Bronchial epithelial cell (primary cell): Measurements from ENCODE around the gene MED12L. TPM values are rescaled to one million over a fixed set of nuclear protein-coding genes. Genes with fewer than 3 reads are reported as not detected.

Experiments used
- DNase-seq: peaks from one replicate; pipeline ENCODE4 v3.0.0-alpha.2; 2010; ENCODE audit warnings: low read depth
- FAIRE-seq: peaks from 2 replicates; lab custom pipeline; 2011; peaks lifted over from hg19 to GRCh38; lab: Jason Lieb, UNC
- H3K27me3 ChIP-seq: 2 replicates; pipeline ENCODE4 v1.5.1; 2011; ENCODE audit warnings: low read length; ENCODE audit not compliant: control insufficient read depth, insufficient read depth
- H3K36me3 ChIP-seq: 2 replicates; pipeline ENCODE4 v1.5.1; 2011; ENCODE audit warnings: low read length; ENCODE audit not compliant: control insufficient read depth, insufficient read depth
- H3K4me3 ChIP-seq: 2 replicates; pipeline ENCODE4 v1.5.1; 2011; ENCODE audit warnings: mild to moderate bottlenecking, low read depth, low read length, control low read depth
- CTCF ChIP-seq: IDR thresholded peaks from 2 replicates; pipeline ENCODE4 v1.5.1; 2011; ENCODE audit warnings: mild to moderate bottlenecking, moderate library complexity, low read length, control low read depth, inconsistent platforms; ENCODE audit not compliant: insufficient read depth, severe bottlenecking
- total RNA-seq: library from RNA; depleted of rRNA; stranded (reverse); fragments of >200 nt; gene quantifications from 2 replicates; pipeline ENCODE4 v1.2.1, GENCODE V29; 2014

The MED12L gene
- total RNA-seq, 1 donor from 2014 or later = 0.26 TPM

- no peak for TF ChIP-seq CTCF
- no peak for DNase-seq
- no peak for FAIRE-seq
- H3K36me3 ChIP-seq = no peaks in the 10 kb centered on the region
- H3K4me3 ChIP-seq = no peak overlapping the region
- H3K27me3 ChIP-seq = no peaks in the 10 kb centered on the region
These were observed 105.6 kb downstream of the MED12L start for GRCh38 chr3:151191095-151191494.

DNA sequence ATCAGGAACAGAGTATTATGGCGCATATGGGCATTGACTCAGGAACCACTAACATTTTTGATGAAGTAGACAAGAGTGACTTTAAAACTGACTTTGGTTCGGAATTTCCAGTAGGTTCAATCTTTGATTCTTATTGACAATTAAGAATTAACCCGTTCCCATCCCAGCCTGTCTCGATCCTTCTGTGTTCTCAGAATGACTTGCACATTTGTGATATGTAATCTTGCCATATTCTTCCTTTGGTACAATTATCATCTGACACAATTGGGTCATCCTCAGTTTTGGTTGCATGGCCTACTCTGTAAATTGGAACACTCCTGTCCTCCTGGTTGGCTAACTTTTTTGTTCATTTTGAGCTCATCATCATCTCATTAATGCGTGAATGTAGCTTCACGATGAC, 107.1 kb downstream of the MED12L start:
- Histone ChIP-seq H3K27me3 (no peaks in the 10 kb centered on the region), H3K4me3 (no peak overlapping the region), H3K36me3 (no peaks in the 10 kb centered on the region)
- no peak for DNase-seq
- no peak for FAIRE-seq
- no peak for TF ChIP-seq CTCF

DNA sequence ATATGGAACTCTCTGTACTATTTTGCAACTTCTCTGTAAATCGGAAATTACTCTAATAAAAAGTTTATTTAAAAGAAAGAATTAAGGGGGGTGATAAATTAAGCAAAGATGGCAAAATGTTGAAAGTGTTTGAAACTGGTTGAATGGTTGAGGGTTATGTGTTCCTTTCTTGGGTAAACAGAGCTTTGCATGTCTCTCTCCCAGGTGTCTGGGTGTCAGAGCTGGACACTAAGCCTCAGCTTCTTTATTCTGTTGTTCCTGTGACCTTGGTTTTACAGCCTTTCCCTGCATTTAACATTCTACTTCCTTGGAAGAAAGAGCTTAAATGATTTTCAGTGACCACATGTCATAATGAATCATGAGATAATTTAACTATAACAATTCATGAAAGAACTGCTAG, 110.4 kb downstream of the MED12L start:
- no peak for TF ChIP-seq CTCF
- DNase-seq = no peak
- H3K4me3 ChIP-seq = no peak overlapping the region
- no peak for FAIRE-seq
- H3K27me3 ChIP-seq = no peaks in the 10 kb centered on the region
- no peaks in the 10 kb centered on the region for H3K36me3 ChIP-seq

DNA sequence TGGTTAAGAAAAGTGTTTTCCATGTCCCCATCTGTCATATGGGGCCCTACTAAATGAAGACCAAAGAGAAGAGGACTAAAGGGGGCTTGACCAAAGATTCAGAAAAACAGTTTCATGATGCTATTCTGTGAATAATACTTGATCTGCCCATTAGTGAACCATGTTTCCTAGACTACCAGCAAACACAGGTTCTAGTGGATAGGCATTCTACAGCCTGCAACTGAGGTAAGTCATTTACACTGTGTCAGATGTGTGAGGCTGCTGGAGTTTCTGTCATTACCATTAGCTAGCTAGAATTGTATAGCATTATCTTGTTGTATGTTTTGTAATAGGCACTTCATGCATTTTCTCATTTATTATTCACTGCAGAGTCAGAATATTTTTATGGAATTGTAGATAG, 111.0 kb downstream of the MED12L start:
- no peak for FAIRE-seq
- H3K4me3 ChIP-seq = no peak overlapping the region
- TF ChIP-seq CTCF = no peak
- DNase-seq = no peak
- H3K27me3 ChIP-seq = no peaks in the 10 kb centered on the region
- H3K36me3 ChIP-seq = no peaks in the 10 kb centered on the region

DNA sequence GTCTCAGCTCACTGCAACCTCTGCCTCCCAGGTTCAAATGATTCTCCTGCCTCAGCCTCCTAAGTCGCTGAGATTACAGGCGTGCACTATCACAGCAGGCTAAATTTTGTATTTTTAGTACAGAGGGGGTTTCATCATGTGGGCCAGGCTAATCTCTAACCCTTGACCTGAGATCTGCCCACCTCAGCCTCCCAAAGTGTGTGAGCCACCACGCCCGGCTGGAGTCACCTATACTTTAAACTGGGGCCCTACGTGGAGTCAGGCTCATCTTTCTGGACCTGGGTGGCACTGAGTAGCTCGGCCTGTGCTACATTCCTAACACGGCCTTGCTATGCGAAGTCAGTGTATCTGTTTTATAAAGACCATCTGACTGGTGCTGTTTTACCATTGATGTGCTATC, 111.8 kb downstream of the MED12L start:
- DNase-seq = no peak
- no peak for TF ChIP-seq CTCF
- Histone ChIP-seq H3K4me3 (no peak overlapping the region), H3K36me3 (no peaks in the 10 kb centered on the region), H3K27me3 (no peaks in the 10 kb centered on the region)
- no peak for FAIRE-seq

DNA sequence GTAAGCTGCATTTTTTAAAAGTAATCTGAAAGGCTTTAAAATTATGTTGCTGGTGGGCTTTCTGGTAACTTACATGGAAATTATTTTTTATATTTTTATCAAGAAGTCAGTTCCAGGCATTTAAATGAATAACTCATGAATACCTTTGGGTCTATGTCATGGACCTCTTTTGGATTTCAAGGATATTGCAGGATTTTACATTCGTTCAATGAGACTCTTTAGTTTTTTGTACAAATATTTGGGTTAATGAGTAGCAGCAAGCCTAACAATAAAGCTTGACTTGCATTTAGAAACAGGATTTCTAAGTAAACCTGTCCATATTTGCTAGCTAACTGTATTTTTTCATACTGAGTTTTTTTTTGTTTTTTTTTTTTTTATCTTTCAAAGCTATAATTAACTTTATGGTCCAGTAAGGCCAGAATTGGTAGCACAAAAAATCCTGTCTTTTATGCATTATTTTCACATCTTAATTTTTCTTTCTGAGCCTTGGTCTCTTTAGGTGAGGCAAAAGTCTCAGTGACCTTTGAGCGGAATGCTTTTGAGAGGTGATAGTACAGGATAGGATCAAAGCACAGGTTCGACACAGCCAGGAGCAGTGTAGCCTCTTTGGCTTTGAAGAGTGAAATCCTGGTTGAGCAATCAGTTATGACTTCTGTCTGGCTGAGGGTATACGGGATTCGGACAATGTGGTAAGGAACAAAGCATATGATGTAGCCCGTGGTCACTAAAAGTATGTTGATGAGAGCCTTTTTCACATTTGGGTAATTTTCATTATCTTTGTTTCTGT, 112.7 kb downstream of the MED12L start:
- no peak for TF ChIP-seq CTCF
- H3K36me3 ChIP-seq = no peaks in the 10 kb centered on the region
- no peak overlapping the region for H3K4me3 ChIP-seq
- H3K27me3 ChIP-seq = no peaks in the 10 kb centered on the region
- DNase-seq (no peak), FAIRE-seq (no peak)
